Naive B cell (primary cell): ENCODE data around the gene CACNA1A. TPM values are rescaled to one million over a fixed set of nuclear protein-coding genes. Genes with fewer than 3 reads are reported as not detected.

Experiments
- ATAC-seq, 2 donors: fragments of 150-1000 bp; cut with Tn5 transposase; 2 replicates each; pipeline ENCODE4 v1.10.0; 2021; ENCODE audit warnings: low read depth in 2 of 2, mild to moderate bottlenecking in 2 of 2, moderate library complexity in 2 of 2
- DNase-seq: peaks from one replicate; pipeline ENCODE4 v3.0.0; 2022
- H3K27ac Mint-ChIP-seq, 6 donors: one replicate each; pipeline ENCODE4 v1.8.0; 2020 to 2022; ENCODE audit warnings: mild to moderate bottlenecking in 6 of 6, mixed read lengths in 6 of 6, moderate library complexity in 5 of 6, inconsistent platforms in 2 of 6
- H3K27me3 Mint-ChIP-seq, 3 donors: one replicate each; pipeline ENCODE4 v1.8.0; 2021 to 2022; ENCODE audit warnings: mixed read lengths in 3 of 3, mild to moderate bottlenecking in 1 of 3
- H3K36me3 Mint-ChIP-seq, 2 donors: one replicate each; pipeline ENCODE4 v1.8.0; 2020 to 2022; ENCODE audit warnings: mixed read lengths in 2 of 2, inconsistent platforms in 1 of 2, mild to moderate bottlenecking in 1 of 2
- H3K4me1 Mint-ChIP-seq, 3 donors: one replicate each; pipeline ENCODE4 v1.8.0; 2020 to 2022; ENCODE audit warnings: mixed read lengths in 3 of 3, inconsistent platforms in 1 of 3, mild to moderate bottlenecking in 1 of 3, moderate library complexity in 1 of 3
- H3K4me3 Mint-ChIP-seq, 8 donors: one replicate each; pipeline ENCODE4 v1.8.0; 2020 to 2022; ENCODE audit warnings: mild to moderate bottlenecking in 8 of 8, mixed read lengths in 8 of 8, moderate library complexity in 8 of 8, inconsistent platforms in 2 of 8
- H3K9me3 Mint-ChIP-seq, 7 donors: one replicate each; pipeline ENCODE4 v1.8.0; 2020 to 2022; ENCODE audit warnings: mixed read lengths in 7 of 7, mild to moderate bottlenecking in 5 of 7, inconsistent platforms in 2 of 7, moderate library complexity in 1 of 7
- polyA plus RNA-seq, 6 donors: library from polyadenylated mRNA; unstranded; fragments of 300-500 nt; fragmentation: Illumina TruSeq; gene quantifications; one replicate each; pipeline ENCODE4 v1.2.3, GENCODE V29; 2021; ENCODE audit warnings: low read depth in 6 of 6

The CACNA1A gene
- polyA plus RNA-seq, 6 donors from 2014 or later: 0.24 to 2.2 (median 1.3) TPM

DNA sequence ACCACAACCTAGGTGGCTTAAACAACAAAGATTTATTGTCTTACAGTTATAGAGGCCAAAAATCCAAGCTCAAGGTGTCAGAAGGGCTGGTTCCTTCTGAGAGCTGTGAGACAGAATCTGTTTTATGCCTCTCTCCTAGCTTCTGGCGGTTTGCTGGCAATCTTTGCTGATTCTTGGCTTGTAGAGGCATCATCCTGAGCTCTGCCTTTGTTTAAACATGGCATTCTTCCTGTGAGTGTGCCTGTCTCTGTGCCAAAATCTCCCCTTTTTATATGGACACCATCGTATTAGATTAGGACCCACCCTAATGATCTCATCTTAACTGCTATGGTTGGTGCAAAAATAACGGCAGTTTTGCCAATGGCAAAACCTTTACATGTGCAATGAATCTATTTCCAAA, 169.1 kb downstream of the CACNA1A start:
- ATAC-seq (no peak), DNase-seq (no peak)
- Mint-ChIP-seq H3K27ac (no peak overlapping the region), H3K9me3 (peaks cover 16 to 69% (median 35%) of the 10 kb centered on the region in 7 donors), H3K27me3 (peaks cover 23 to 42% (median 33%) of the 10 kb centered on the region in 3 donors), H3K4me3 (no peak overlapping the region), H3K36me3 (peaks cover 6 to 35% of the 10 kb centered on the region in 2 donors), H3K4me1 (no peaks in the 10 kb centered on the region)

DNA sequence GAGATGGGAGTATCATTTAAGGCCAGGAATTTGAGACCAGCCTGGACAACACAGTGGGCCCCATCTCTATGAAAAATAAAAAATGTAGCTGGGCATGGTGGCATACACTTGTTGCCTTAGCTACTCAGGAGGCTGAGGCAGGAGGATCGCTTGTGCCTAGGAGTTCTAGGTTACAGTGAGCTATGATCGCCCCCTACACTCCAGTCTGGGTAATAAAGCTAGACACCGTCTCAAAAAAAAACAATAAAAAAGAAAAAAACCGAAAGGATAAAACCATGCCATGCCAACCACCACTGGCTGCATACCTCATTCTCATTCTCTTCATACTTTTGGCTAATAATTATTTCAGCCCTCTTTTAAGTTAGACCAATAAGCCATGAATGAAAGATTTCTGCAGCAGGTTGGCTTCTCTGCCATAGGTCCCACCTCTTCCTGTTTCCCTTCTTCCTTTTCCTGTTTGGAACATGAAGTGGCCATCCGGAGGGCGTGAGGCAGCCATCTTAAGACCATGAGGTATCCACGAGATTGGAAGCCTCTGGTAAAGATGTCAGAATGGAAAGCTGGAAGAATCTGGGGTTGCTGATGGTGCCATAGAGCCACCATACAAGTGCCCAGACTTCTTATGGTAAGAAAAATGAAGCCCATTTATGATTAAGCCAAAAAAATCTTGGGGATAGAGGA, 171.3 kb downstream of the CACNA1A start:
- peaks cover 23 to 33% (median 33%) of the 10 kb centered on the region in 3 donors for H3K27me3 Mint-ChIP-seq
- H3K36me3 Mint-ChIP-seq: peaks cover 6 to 35% of the 10 kb centered on the region in 2 donors
- H3K4me1 Mint-ChIP-seq: no peaks in the 10 kb centered on the region
- ATAC-seq: no peak
- H3K27ac Mint-ChIP-seq: no peak overlapping the region
- H3K9me3 Mint-ChIP-seq: peaks cover 15 to 55% (median 32%) of the 10 kb centered on the region in 7 donors
- DNase-seq: no peak
- H3K4me3 Mint-ChIP-seq: no peak overlapping the region

DNA sequence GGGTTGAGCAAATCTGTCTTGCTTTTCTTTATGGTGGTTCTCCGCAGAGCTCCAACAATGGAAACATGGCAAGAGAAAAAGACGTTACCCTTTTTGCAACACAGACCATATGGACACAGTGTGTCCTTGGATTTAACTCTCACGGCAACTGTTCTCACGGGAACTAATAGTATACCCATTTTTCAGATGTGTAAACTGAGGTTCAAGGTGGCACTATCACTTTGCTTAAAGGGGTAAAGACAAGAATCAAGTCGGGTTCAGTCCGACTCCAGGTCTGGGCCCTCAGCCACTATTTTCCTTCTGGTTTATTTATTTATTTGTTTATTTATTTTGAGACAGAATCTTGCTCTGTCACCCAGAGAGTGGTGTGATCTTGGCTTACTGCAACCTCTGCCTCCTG, 176.0 kb downstream of the CACNA1A start:
- H3K36me3 Mint-ChIP-seq: peaks cover 0 to 11% of the 10 kb centered on the region in 2 donors
- peaks cover 2 to 23% (median 10%) of the 10 kb centered on the region in 7 donors for H3K9me3 Mint-ChIP-seq
- no peak overlapping the region for H3K4me3 Mint-ChIP-seq
- DNase-seq (no peak), ATAC-seq (no peak)
- peaks cover 20 to 39% (median 25%) of the 10 kb centered on the region in 3 donors for H3K27me3 Mint-ChIP-seq
- no peak overlapping the region for H3K27ac Mint-ChIP-seq
- no peaks in the 10 kb centered on the region for H3K4me1 Mint-ChIP-seq

DNA sequence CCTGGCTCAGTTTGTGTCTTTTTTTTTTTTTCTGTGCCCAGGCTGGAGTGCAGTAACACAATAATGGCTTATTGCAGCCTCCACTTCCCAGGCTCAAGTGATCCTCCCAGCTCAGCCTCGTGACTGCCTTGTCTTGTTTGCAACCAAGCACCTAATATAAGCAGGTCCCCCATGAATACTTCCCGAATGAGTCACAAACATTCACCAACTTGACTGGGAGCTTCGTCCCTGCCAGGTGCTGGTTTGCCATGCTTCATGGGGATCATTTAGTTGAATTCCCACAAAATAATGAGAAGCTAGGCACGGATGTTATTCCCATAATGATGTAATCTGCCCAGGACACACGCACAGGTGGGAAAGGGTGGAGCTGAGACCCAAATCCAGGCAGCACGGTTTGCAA, 176.5 kb downstream of the CACNA1A start:
- ATAC-seq: no peak
- Mint-ChIP-seq H3K36me3 (peaks cover 0 to 8% of the 10 kb centered on the region in 2 donors), H3K4me3 (no peak overlapping the region), H3K9me3 (peaks cover 3 to 19% (median 7%) of the 10 kb centered on the region in 7 donors), H3K4me1 (peaks cover 0 to 2% (median 0%) of the 10 kb centered on the region in 3 donors), H3K27me3 (peaks cover 20 to 39% (median 21%) of the 10 kb centered on the region in 3 donors), H3K27ac (no peak overlapping the region)
- no peak for DNase-seq

DNA sequence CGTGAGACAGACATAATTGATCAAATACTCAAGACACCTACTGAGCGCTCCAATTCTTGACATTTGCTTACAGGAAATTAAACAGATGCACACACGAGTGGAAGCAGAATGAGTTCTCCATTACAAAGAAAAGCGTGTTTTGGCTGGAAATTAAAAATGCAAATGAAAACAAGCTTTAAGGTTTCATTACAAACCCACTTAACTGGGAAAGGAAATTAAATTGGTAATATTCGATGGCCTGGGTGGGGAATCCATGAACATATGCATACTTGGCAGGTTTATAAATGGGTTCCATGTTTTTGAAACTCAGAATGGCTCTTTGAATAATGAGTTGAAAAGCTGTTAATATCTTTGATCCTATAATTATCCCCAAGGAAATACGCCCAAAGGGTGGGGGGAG, 178.0 kb downstream of the CACNA1A start:
- Mint-ChIP-seq H3K27me3 (peaks cover 11 to 34% (median 14%) of the 10 kb centered on the region in 3 donors), H3K9me3 (peaks cover 5 to 18% (median 9%) of the 10 kb centered on the region in 7 donors), H3K4me1 (peaks cover 0 to 2% (median 0%) of the 10 kb centered on the region in 3 donors), H3K4me3 (no peak overlapping the region), H3K27ac (no peak overlapping the region), H3K36me3 (peaks cover under 1 to 4% of the 10 kb centered on the region in 2 donors)
- ATAC-seq (no peak), DNase-seq (no peak)

DNA sequence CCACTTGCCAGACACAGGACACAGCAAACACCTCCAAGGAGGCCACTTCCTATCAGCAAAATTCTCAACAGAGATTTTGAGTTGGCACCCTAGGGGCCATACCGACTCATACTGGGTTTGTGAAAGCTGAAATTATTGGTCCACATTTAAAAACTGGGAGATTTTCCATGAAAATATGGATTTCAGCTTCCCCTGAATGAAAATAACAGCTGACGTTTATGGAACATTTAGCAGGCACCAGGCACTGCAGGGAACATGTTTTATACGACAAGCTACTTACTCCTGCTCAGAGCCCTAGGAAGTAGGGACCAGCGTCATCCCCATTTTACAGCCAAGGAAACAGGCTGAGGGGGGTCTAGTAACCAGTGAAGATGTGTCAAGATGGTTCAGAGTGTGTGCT, 186.8 kb downstream of the CACNA1A start:
- no peak overlapping the region for H3K27ac Mint-ChIP-seq
- peaks cover 33 to 47% (median 46%) of the 10 kb centered on the region in 3 donors for H3K27me3 Mint-ChIP-seq
- no peak overlapping the region for H3K4me3 Mint-ChIP-seq
- ATAC-seq: no peak
- no peaks in the 10 kb centered on the region for H3K4me1 Mint-ChIP-seq
- no peak for DNase-seq
- peaks cover 9 to 38% (median 23%) of the 10 kb centered on the region in 7 donors for H3K9me3 Mint-ChIP-seq
- peaks cover 8 to 9% of the 10 kb centered on the region in 2 donors for H3K36me3 Mint-ChIP-seq

DNA sequence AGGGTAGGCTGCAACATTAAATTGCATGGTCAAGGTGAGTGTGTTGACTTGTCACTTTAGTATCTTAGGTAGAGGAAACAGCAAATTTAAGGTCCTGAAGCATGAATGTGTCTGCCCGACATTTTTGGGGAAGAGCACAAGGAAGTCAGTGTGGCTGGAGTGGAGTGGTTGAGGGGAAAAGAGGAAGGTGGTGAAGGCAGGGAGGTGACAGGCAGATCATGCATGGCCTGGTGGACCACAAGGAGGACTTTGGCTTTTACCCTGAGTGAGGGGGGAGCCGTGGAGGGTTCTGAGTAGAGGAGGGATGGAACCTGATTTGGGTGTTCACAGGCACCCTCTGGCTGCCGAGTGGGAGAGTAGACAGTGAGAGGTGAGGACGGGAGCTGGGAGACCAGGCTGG, 188.1 kb downstream of the CACNA1A start:
- H3K27ac Mint-ChIP-seq: peak overlapping the region in 1 of 6 donors; percentile 72

DNA sequence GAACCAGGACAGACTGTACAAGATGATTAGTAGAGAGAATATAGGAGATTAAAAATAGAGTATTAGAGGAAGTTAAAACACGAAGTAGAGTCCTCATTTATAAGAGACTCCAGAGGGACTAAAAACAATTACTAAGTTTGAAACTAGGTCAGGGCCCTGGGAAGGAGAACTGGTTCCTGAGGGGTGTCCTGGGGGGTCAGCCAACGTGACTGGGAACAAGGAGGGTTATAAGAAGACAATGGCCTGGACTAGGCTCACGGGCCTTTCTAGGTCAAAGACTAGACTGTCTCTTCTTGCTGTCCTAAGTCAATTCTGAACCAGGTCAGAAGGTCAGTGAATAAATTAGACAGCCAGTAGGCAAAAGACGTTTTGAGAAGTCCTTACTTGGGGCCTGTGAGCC, 190.8 kb downstream of the CACNA1A start:
- Mint-ChIP-seq H3K9me3 (peaks cover 0 to 17% (median 6%) of the 10 kb centered on the region in 7 donors), H3K27ac (peak overlapping the region in 1 of 6 donors; percentile 30), H3K4me3 (no peak overlapping the region), H3K4me1 (no peaks in the 10 kb centered on the region), H3K36me3 (peaks cover 5 to 8% of the 10 kb centered on the region in 2 donors), H3K27me3 (peaks cover 35 to 51% (median 46%) of the 10 kb centered on the region in 3 donors)
- ATAC-seq (no peak), DNase-seq (no peak)

More for the DNA sequence above, 188.1 kb downstream of the CACNA1A start:
- Mint-ChIP-seq H3K27me3 (peaks cover 38 to 45% (median 38%) of the 10 kb centered on the region in 3 donors), H3K4me1 (no peaks in the 10 kb centered on the region), H3K9me3 (peaks cover 3 to 26% (median 20%) of the 10 kb centered on the region in 7 donors), H3K4me3 (no peak overlapping the region), H3K36me3 (peaks cover 5 to 8% of the 10 kb centered on the region in 2 donors)
- DNase-seq: no peak
- no peak for ATAC-seq

DNA sequence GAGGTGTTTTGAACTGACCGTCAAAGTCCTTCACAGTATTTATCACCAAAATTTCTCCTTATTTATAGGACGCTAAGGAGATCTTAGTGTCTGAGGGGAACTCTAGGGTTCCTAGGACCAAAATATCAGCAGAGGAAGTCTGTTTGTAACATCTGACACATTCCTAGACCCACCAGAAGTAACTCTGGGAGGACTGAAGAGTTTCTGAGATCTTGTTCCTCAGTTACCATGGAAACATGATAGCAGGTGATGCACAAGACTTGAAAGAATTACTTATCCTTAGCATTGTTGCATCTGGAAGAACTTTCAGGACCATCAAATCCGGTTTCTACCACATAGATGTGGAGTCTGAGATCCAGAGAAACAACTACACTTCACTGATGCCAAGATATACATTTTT, 191.5 kb downstream of the CACNA1A start:
- DNase-seq: no peak
- no peak overlapping the region for H3K4me3 Mint-ChIP-seq
- no peak overlapping the region for H3K27ac Mint-ChIP-seq
- no peak for ATAC-seq
- H3K27me3 Mint-ChIP-seq: peaks cover 38 to 49% (median 46%) of the 10 kb centered on the region in 3 donors
- H3K36me3 Mint-ChIP-seq: peaks cover 5 to 8% of the 10 kb centered on the region in 2 donors
- peaks cover 0 to 17% (median 6%) of the 10 kb centered on the region in 7 donors for H3K9me3 Mint-ChIP-seq
- H3K4me1 Mint-ChIP-seq: no peaks in the 10 kb centered on the region

DNA sequence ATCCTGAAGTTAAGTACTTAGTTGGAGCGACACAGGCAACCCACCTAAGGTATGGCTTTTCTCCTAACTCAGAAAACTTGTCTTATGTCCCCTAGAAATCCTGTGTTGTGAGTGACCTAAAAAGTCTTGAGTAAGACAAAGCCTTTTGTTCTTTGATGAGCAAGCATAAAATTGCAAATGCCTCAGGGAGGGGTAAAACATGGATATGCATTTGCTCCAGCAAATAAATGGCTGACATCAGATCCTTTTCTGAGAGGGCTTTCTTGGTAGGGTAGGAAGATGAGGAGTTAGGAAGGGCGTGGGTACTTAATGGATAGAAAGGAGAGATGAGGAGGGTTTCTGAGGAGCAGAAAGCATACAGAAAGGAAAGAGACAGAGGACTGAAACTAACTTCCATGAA, 192.4 kb downstream of the CACNA1A start:
- Mint-ChIP-seq H3K4me3 (no peak overlapping the region), H3K27ac (no peak overlapping the region), H3K36me3 (peaks cover 5 to 8% of the 10 kb centered on the region in 2 donors), H3K27me3 (peaks cover 31 to 42% (median 38%) of the 10 kb centered on the region in 3 donors), H3K4me1 (no peaks in the 10 kb centered on the region), H3K9me3 (peaks cover 0 to 17% (median 6%) of the 10 kb centered on the region in 7 donors)
- no peak for ATAC-seq
- no peak for DNase-seq

DNA sequence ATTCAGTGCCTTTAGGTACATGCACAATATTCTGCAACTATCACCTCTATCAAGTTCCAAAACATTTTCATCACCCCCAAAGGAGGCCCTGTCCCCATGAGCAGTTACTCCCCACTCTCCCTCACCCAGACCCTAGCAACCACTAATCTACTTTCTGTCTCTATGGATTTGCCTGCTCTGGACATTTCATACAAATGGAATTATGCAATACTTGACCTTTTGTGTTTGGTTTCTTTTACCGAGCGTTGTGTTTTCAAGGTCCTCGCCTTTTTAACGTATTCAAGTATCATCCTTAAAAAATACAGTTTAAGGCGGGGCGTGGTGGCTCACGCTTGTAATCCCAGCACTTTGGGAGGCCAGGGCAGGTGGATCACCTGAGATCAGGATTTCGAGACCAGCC, 196.4 kb downstream of the CACNA1A start:
- Mint-ChIP-seq H3K4me1 (no peaks in the 10 kb centered on the region), H3K36me3 (no peaks in the 10 kb centered on the region), H3K4me3 (no peak overlapping the region), H3K9me3 (peaks cover 0 to 6% (median 3%) of the 10 kb centered on the region in 7 donors), H3K27me3 (peaks cover 12 to 28% (median 22%) of the 10 kb centered on the region in 3 donors), H3K27ac (no peak overlapping the region)
- no peak for DNase-seq
- no peak for ATAC-seq

DNA sequence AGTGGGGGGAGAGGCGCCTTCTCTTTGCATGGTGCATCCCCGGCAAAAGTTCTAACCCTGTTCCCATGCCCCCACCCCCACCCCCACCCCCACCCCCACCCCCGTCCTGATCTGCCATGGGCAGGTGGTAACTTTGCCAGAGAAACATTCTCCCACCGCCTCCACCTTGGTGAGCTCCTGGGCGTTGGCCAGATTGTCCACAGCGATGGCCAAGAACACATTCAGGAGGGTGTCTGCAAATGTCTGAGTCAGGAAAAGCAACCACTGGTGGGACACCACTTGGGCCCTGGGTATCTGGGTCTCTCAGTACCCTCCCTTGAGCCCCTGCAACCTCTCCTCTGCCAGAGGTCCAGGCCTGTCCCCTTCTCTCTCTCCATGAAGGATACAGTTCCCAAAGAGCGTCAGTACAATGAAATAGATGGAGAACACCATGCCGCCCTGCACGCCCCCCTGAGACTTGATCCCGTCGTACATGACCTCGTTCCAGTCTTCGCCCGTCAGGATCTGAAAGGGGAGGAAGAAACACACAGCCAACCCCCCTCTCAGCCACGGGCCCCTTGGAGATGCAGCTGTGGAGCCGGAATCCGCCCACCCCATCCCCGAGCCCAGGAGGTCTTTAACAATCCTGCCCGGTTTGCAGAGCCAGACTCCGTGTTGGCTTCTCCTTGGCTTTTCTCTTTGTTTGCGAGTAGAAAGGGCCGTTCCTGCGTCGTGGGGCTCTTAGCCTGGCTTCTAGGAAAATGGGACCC, 202.7 kb downstream of the CACNA1A start:
- peaks cover 0 to 8% (median 7%) of the 10 kb centered on the region in 3 donors for H3K4me1 Mint-ChIP-seq
- ATAC-seq (no peak), DNase-seq (no peak)
- no peak overlapping the region for H3K4me3 Mint-ChIP-seq
- no peak overlapping the region for H3K27ac Mint-ChIP-seq
- peaks cover 0 to 6% (median 0%) of the 10 kb centered on the region in 7 donors for H3K9me3 Mint-ChIP-seq
- H3K27me3 Mint-ChIP-seq: peaks cover 48 to 73% (median 65%) of the 10 kb centered on the region in 3 donors
- H3K36me3 Mint-ChIP-seq: no peaks in the 10 kb centered on the region

DNA sequence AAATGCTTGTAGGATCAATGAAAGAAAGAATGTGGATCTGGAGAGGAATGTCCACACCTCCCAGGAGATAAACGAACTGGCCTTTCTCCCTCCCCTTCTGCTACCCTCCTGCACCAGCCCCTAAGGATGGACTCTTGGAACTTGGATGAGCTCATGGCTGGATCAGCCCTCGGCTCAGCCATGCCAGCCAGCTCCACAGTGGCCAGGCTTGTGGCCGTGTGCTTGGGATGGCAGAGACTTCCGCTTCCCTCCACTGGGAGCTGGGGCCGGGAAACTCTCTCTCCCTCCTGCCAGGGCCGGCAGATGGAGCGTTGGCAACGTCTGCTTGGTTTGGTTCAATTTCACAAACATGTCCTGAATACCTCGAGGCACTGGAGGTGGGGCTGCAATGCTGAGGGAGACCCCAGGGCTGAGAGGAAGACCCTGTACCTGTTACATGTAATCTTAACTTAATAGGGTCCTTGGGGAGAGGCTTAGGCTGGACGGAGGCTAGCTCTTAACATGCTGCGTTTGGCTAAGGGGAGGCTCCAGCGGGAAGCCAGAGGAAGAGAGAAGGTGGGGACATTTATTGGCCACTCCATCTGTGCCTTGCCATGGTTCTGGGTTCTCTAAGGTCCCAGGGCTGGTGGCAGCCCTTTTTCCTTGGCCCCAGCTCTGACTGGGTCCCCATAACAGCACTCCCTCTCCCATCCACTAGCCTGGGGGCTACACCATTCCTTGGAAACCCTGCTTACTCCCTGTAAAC, 203.6 kb downstream of the CACNA1A start:
- no peak overlapping the region for H3K4me3 Mint-ChIP-seq

More for the DNA sequence above, 203.6 kb downstream of the CACNA1A start:
- peaks cover 48 to 73% (median 61%) of the 10 kb centered on the region in 3 donors for H3K27me3 Mint-ChIP-seq
- ATAC-seq (no peak), DNase-seq (no peak)
- no peaks in the 10 kb centered on the region for H3K36me3 Mint-ChIP-seq
- H3K4me1 Mint-ChIP-seq: peaks cover 0 to 8% (median 7%) of the 10 kb centered on the region in 3 donors
- H3K27ac Mint-ChIP-seq: no peak overlapping the region
- H3K9me3 Mint-ChIP-seq: peaks cover 0 to 6% (median 0%) of the 10 kb centered on the region in 7 donors
